H1 (cell line): ENCODE results near the gene ASPG. TPM values are rescaled to one million over a fixed set of nuclear protein-coding genes. Genes with fewer than 3 reads are reported as not detected.

Experiments
- CTCF ChIA-PET: fragments of 300-600 bp; sonication (Branson Sonifier 250); formaldehyde crosslinking; loops from one replicate; lab custom pipeline; 2021; ENCODE audit not compliant: partially characterized antibody; lab: Charles Lee
- POLR2A ChIA-PET: fragments of 300-600 bp; sonication (Branson Sonifier 250); formaldehyde crosslinking; loops from one replicate; lab custom pipeline; 2021; ENCODE audit warnings: inconsistent platforms; ENCODE audit not compliant: partially characterized antibody; lab: Charles Lee
- DNase-seq, 2 experiments: peaks; one replicate each; pipeline versions ENCODE4 v3.0.0 to v3.0.0-alpha.2; 2010 to 2022; ENCODE audit warnings: low spot score in 2 of 2, low read depth in 1 of 2, mixed read lengths in 1 of 2
- FAIRE-seq: peaks from 2 replicates; lab custom pipeline; 2011; peaks lifted over from hg19 to GRCh38; lab: Jason Lieb, UNC
- H2AFZ ChIP-seq: 2 replicates; pipeline ENCODE4 v1.8.1; 2012; ENCODE audit warnings: low read length, inconsistent platforms
- H2AK5ac ChIP-seq: 2 replicates; pipeline ENCODE4 v1.6.1; 2013; ENCODE audit warnings: low read depth, low read length
- H2BK120ac ChIP-seq: replicated peaks from 2 replicates; pipeline ENCODE3; 2013; ENCODE audit warnings: low read depth, low read length, inconsistent platforms
- H2BK12ac ChIP-seq: 2 replicates; pipeline ENCODE4 v1.6.1; 2013; ENCODE audit warnings: low read depth, low read length
- H2BK15ac ChIP-seq: 2 replicates; pipeline ENCODE4 v1.6.1; 2013; ENCODE audit warnings: low read length
- H2BK20ac ChIP-seq: 2 replicates; pipeline ENCODE4 v1.6.1; 2013; ENCODE audit warnings: low read length
- H2BK5ac ChIP-seq: 2 replicates; pipeline ENCODE4 v1.6.1; 2013; ENCODE audit warnings: low read depth, low read length
- H3K14ac ChIP-seq: 2 replicates; pipeline ENCODE4 v1.6.1; 2013; ENCODE audit warnings: inconsistent platforms; ENCODE audit not compliant: insufficient read length
- H3K18ac ChIP-seq: 2 replicates; pipeline ENCODE4 v1.6.1; 2013; ENCODE audit warnings: low read length; ENCODE audit errors: extremely low read depth
- H3K23ac ChIP-seq: 2 replicates; pipeline ENCODE4 v1.6.1; 2013; ENCODE audit warnings: inconsistent platforms; ENCODE audit not compliant: insufficient read length
- H3K23me2 ChIP-seq: 2 replicates; pipeline ENCODE4 v1.6.1; 2013; ENCODE audit warnings: low read depth, low read length
- H3K27ac ChIP-seq: 2 replicates; pipeline ENCODE4 v1.6.1; 2011; ENCODE audit warnings: low read depth, low read length, inconsistent platforms
- H3K27me3 ChIP-seq, 4 experiments: replicated peaks in 1 of 4; 1 replicate in 1 of 4; 2 replicates in 3 of 4; pipeline versions ENCODE4 v1.6.1 to v1.8.1; 2011 to 2013; ENCODE audit warnings: low read length in 3 of 4, mild to moderate bottlenecking in 3 of 4, inconsistent platforms in 2 of 4, mixed read lengths in 2 of 4, moderate library complexity in 1 of 4; ENCODE audit not compliant: control insufficient read depth in 3 of 4, insufficient read depth in 3 of 4; ENCODE audit errors: extremely low read depth in 1 of 4
- H3K36me3 ChIP-seq, 4 experiments: 2 replicates each; pipeline versions ENCODE4 v1.6.1 to v1.8.1; 2011 to 2013; ENCODE audit warnings: mild to moderate bottlenecking in 4 of 4, low read length in 3 of 4, moderate library complexity in 2 of 4, control low read depth in 1 of 4, inconsistent platforms in 1 of 4; ENCODE audit not compliant: insufficient read depth in 4 of 4, control insufficient read depth in 2 of 4
- H3K4ac ChIP-seq: replicated peaks from 2 replicates; pipeline ENCODE3; 2013; ENCODE audit warnings: low read length, low read depth, mixed read lengths, inconsistent platforms; ENCODE audit not compliant: insufficient read length
- H3K4me1 ChIP-seq, 4 experiments: replicated peaks in 1 of 4; 1 replicate in 1 of 4; 2 replicates in 3 of 4; pipeline versions ENCODE4 v1.6.1 to v1.8.1; 2011 to 2013; ENCODE audit warnings: low read length in 3 of 4, inconsistent platforms in 2 of 4, mixed read lengths in 1 of 4; ENCODE audit not compliant: insufficient read depth in 4 of 4, control insufficient read depth in 3 of 4
- H3K4me2 ChIP-seq, 2 experiments: 2 replicates each; pipeline versions ENCODE4 v1.6.1 to v1.8.1; 2011 to 2013; ENCODE audit warnings: low read depth in 2 of 2, low read length in 2 of 2, control low read depth in 1 of 2, inconsistent platforms in 1 of 2, mild to moderate bottlenecking in 1 of 2; ENCODE audit not compliant: insufficient read depth in 1 of 2
- H3K4me3 ChIP-seq, 4 experiments: fragments of 200-600, 300-600 bp in 1 of 4; sonication (generic), shearing (Covaris generic), sonication (Bioruptor Twin) in 1 of 4; 2 replicates each; pipeline versions ENCODE4 v1.5.1 to v1.8.1; 2011 to 2016; ENCODE audit warnings: low read length in 4 of 4, low read depth in 3 of 4, control low read depth in 2 of 4, inconsistent platforms in 2 of 4, mild to moderate bottlenecking in 2 of 4, mixed read lengths in 1 of 4, moderate library complexity in 1 of 4; ENCODE audit not compliant: insufficient read depth in 2 of 4; ENCODE audit errors: extremely low read depth in 1 of 4
- H3K56ac ChIP-seq: replicated peaks from 2 replicates; pipeline ENCODE3; 2013; ENCODE audit warnings: low read depth, mild to moderate bottlenecking, mixed read lengths, low read length, inconsistent platforms; ENCODE audit not compliant: insufficient read length
- H3K79me1 ChIP-seq: 2 replicates; pipeline ENCODE4 v1.6.1; 2013; ENCODE audit warnings: low read depth, low read length, control low read depth
- H3K79me2 ChIP-seq, 2 experiments: 2 replicates each; pipeline versions ENCODE4 v1.6.1 to v1.8.1; 2012 to 2013; ENCODE audit warnings: low read length in 2 of 2, mild to moderate bottlenecking in 2 of 2, inconsistent platforms in 1 of 2; ENCODE audit not compliant: insufficient read depth in 2 of 2, control insufficient read depth in 1 of 2
- H3K9ac ChIP-seq, 4 experiments: replicated peaks in 1 of 4; 1 replicate in 1 of 4; 2 replicates in 3 of 4; pipeline versions ENCODE4 v1.6.1 to v1.8.1; 2011 to 2013; ENCODE audit warnings: low read depth in 3 of 4, low read length in 3 of 4, control low read depth in 2 of 4, mild to moderate bottlenecking in 2 of 4, moderate library complexity in 2 of 4, inconsistent platforms in 1 of 4; ENCODE audit errors: extremely low read depth in 1 of 4
- H3K9me3 ChIP-seq, 2 experiments: 2 replicates each; pipeline versions ENCODE4 v1.6.1 to v1.8.1; 2012 to 2013; ENCODE audit warnings: mild to moderate bottlenecking in 2 of 2, moderate library complexity in 2 of 2, control low read depth in 1 of 2, inconsistent platforms in 1 of 2, low read depth in 1 of 2, low read length in 1 of 2, mixed read lengths in 1 of 2; ENCODE audit not compliant: insufficient read depth in 2 of 2
- H4K20me1 ChIP-seq, 2 experiments: replicated peaks in 1 of 2; 2 replicates each; pipeline versions ENCODE3 to v1.8.1; 2011 to 2013; ENCODE audit warnings: inconsistent platforms in 2 of 2, low read length in 2 of 2, mild to moderate bottlenecking in 1 of 2; ENCODE audit not compliant: insufficient read depth in 2 of 2, control insufficient read depth in 1 of 2
- H4K5ac ChIP-seq: 2 replicates; pipeline ENCODE4 v1.6.1; 2013; ENCODE audit warnings: low read length, low read depth, mixed read lengths, inconsistent platforms; ENCODE audit not compliant: insufficient read length
- H4K8ac ChIP-seq: 2 replicates; pipeline ENCODE4 v1.8.0; 2013; ENCODE audit warnings: mild to moderate bottlenecking, moderate library complexity, low read length, inconsistent platforms; ENCODE audit not compliant: insufficient read depth; ENCODE audit errors: extremely low read depth
- H4K91ac ChIP-seq: replicated peaks from 2 replicates; pipeline ENCODE3; 2013; ENCODE audit warnings: low read length, mixed read lengths, inconsistent platforms; ENCODE audit not compliant: insufficient read length
- CHD2 ChIP-seq: IDR thresholded peaks from 2 replicates; pipeline ENCODE4 v1.6.1; 2012; ENCODE audit warnings: low read length, improper control_type of control experiment
- CTBP2 ChIP-seq: IDR thresholded peaks from 2 replicates; pipeline ENCODE4 v1.7.0; 2011; ENCODE audit warnings: borderline replicate concordance, mild to moderate bottlenecking, moderate library complexity, mixed read lengths, low read length; ENCODE audit not compliant: insufficient read depth, insufficient read length
- GTF2F1 ChIP-seq: IDR thresholded peaks from 2 replicates; pipeline ENCODE4 v1.6.1; 2012; ENCODE audit warnings: low read depth, low read length, improper control_type of control experiment, borderline replicate concordance
- NRF1 ChIP-seq: IDR thresholded peaks from 2 replicates; pipeline ENCODE4 v1.6.1; 2011; ENCODE audit warnings: mild to moderate bottlenecking, low read depth, low read length, improper control_type of control experiment
- PHF8 ChIP-seq: fragments of 200-600 bp; sonication (generic); conservative IDR thresholded peaks from 2 replicates; pipeline ENCODE4 v1.7.1; 2012; ENCODE audit warnings: low read depth, mild to moderate bottlenecking, inconsistent platforms, low read length, moderate library complexity
- RAD21 ChIP-seq, 2 experiments: IDR thresholded peaks in 1 of 2; conservative IDR thresholded peaks in 1 of 2; 2 replicates each; pipeline ENCODE4 v1.6.1; 2011; ENCODE audit warnings: low read depth in 2 of 2, low read length in 2 of 2, improper control_type of control experiment in 1 of 2, inconsistent platforms in 1 of 2, mild to moderate bottlenecking in 1 of 2, moderate library complexity in 1 of 2
- TBP ChIP-seq: IDR thresholded peaks from 2 replicates; pipeline ENCODE4 v1.6.1; 2011; ENCODE audit warnings: low read depth, low read length, improper control_type of control experiment
- WGBS, 2 experiments: shearing (Covaris generic) in 1 of 2; methylation state at CpG; one replicate each; pipeline versions ENCODE4 v1.1.6 to v1.1.7; 2013 to 2015; ENCODE audit warnings: low lambda C conversion rate in 2 of 2, mixed read lengths in 2 of 2, inconsistent platforms in 1 of 2, low coverage in 1 of 2, missing lambda C conversion rate in 1 of 2; ENCODE audit not compliant: insufficient replicate concordance in 2 of 2, insufficient coverage in 1 of 2, insufficient read length in 1 of 2; ENCODE audit errors: extremely low coverage in 1 of 2, missing lambda C conversion rate in 1 of 2; 5-methylcytosine and 5-hydroxymethylcytosine counted together
- polyA plus RNA-seq, 7 experiments: library from polyadenylated mRNA; depleted of rRNA in 3 of 7; stranded (reverse) in 5 of 7; unstranded in 2 of 7; fragments of >200 nt in 5 of 7; fragments of 200-250 nt in 2 of 7; gene quantifications; 1 replicate in 5 of 7; 2 replicates in 1 of 7; 4 replicates in 1 of 7; pipeline versions ENCODE4 v1.2.1 to v1.2.3, GENCODE V29; 2011 to 2013; ENCODE audit warnings: missing spikeins in 2 of 7, mixed read lengths in 2 of 7
- total RNA-seq: library from RNA; stranded (reverse); fragmentation: NEBNext Ultra II Directional; extraction: Animal tissue kit (Norgen Biotek cat#: 25700); gene quantifications from 2 replicates; pipeline ENCODE4 v1.2.1, GENCODE V29; 2021
- TF ChIP-seq, protein P1 (sequence below), 3 experiments: IDR thresholded peaks; 1 replicate in 2 of 3; 2 replicates in 1 of 3; pipeline versions ENCODE4 v1.5.1 to v1.6.1; 2011; ENCODE audit warnings: low read length in 3 of 3, mild to moderate bottlenecking in 3 of 3, inconsistent platforms in 2 of 3, low read depth in 1 of 3, moderate library complexity in 1 of 3; ENCODE audit not compliant: insufficient read depth in 1 of 3; ENCODE audit errors: control extremely low read depth in 1 of 3
- TF ChIP-seq, protein P2 (sequence below): IDR thresholded peaks from 2 replicates; pipeline ENCODE4 v1.6.1; 2011; ENCODE audit warnings: low read depth, mild to moderate bottlenecking, low read length; ENCODE audit not compliant: insufficient read depth

Gene ASPG
- total and polyA plus RNA-seq, 2 of the 8 experiments (the other 6 are each of a cell fraction or from before 2014, with no cell fraction given): 0.34 to 0.59 TPM

DNA sequence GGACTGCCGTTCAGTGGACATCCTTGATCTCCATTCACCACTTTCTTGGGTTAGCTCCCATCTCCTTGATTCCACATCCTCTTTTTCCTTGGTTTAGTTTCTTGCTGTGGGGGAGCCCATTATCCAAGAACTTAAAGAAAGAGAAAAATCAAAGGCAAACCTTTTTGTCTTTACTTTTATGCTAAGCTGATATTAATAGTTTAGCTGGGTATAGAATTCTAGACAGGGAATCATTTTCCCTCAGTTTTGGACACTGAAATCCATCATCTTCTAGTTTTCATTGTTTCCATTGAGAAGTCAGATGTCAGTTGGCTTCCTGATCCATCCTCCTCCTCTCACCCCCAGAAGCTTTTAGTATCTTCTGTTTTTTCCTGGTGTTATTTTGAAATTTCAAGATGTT, 44.1 kb downstream of the ASPG start:
- Histone ChIP-seq H3K4me3 (no peak overlapping the region), H3K4me1 (no peaks in the 10 kb centered on the region; a peak in 1 of 7 replicates), H2BK15ac (no peak overlapping the region), H2BK120ac (no peak overlapping the region), H4K91ac (no peak overlapping the region), H3K27me3 (0 out of 7 replicates have a peak, but pooled peaks cover 0 to 2% (median 0%) of the 10 kb centered on the region in 4 experiments), H3K79me2 (no peaks in the 10 kb centered on the region), H4K20me1 (no peaks in the 10 kb centered on the region), H3K36me3 (no peaks in the 10 kb centered on the region), H3K27ac (no peak overlapping the region), H3K14ac (no peak overlapping the region), H2BK5ac (no peak overlapping the region), H3K23ac (no peak overlapping the region), H2AK5ac (no peak overlapping the region), H3K4ac (no peak overlapping the region), H3K18ac (no peak overlapping the region), H3K79me1 (no peaks in the 10 kb centered on the region), H2BK20ac (no peak overlapping the region), H3K56ac (no peak overlapping the region), H2AFZ (no peak overlapping the region), H2BK12ac (no peak overlapping the region), H3K9me3 (peaks cover 7 to 9% of the 10 kb centered on the region in 2 experiments; a peak in 2 of 4 replicates), H3K4me2 (no peak overlapping the region), H4K5ac (no peak overlapping the region), H3K23me2 (no peaks in the 10 kb centered on the region), H4K8ac (no peak overlapping the region), H3K9ac (no peak overlapping the region)
- 93% methylated on average over 1 of the region's 1 CpG; no CpG with 5 or more reads in 1 of the 2 experiments for WGBS, 2 experiments
- no peak for DNase-seq
- CTCF ChIA-PET: interaction anchor here (0.6 to 7.4 kb wide), 14 partner anchors 8 to 332 kb away, joined by 3 to 76 read pairs (median 4); no protein-coding TSS in a partner anchor
- POLR2A ChIA-PET: no interaction called here
- no peak for FAIRE-seq
- no peak for TF ChIP-seq GTF2F1
- no peak for TF ChIP-seq TBP
- no peak for TF ChIP-seq NRF1
- no peak for TF ChIP-seq CTBP2
- no peak for TF ChIP-seq RAD21 (IDR thresholded peaks at IDR 0.05 in 1 of 2, conservative IDR thresholded peaks at IDR 0.05 in 1 of 2; ENCODE audit: low read depth in 2 of 2, low read length in 2 of 2)
- TF ChIP-seq, protein P1, sequence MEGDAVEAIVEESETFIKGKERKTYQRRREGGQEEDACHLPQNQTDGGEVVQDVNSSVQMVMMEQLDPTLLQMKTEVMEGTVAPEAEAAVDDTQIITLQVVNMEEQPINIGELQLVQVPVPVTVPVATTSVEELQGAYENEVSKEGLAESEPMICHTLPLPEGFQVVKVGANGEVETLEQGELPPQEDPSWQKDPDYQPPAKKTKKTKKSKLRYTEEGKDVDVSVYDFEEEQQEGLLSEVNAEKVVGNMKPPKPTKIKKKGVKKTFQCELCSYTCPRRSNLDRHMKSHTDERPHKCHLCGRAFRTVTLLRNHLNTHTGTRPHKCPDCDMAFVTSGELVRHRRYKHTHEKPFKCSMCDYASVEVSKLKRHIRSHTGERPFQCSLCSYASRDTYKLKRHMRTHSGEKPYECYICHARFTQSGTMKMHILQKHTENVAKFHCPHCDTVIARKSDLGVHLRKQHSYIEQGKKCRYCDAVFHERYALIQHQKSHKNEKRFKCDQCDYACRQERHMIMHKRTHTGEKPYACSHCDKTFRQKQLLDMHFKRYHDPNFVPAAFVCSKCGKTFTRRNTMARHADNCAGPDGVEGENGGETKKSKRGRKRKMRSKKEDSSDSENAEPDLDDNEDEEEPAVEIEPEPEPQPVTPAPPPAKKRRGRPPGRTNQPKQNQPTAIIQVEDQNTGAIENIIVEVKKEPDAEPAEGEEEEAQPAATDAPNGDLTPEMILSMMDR (IDR thresholded peaks at IDR 0.05; ENCODE audit: control extremely low read depth in 1 of 3, insufficient read depth in 1 of 3, low read depth in 1 of 3, low read length in 3 of 3): no peak
- no peak for TF ChIP-seq PHF8
- no peak for TF ChIP-seq CHD2
- TF ChIP-seq, protein P2, sequence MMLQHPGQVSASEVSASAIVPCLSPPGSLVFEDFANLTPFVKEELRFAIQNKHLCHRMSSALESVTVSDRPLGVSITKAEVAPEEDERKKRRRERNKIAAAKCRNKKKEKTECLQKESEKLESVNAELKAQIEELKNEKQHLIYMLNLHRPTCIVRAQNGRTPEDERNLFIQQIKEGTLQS: no peak
